Measurements from ENCODE around the gene PALLD. TPM values are rescaled to one million over a fixed set of nuclear protein-coding genes. Genes with fewer than 3 reads are reported as not detected.

Gene PALLD
- total RNA-seq, 1 experiment from 2014 or later, result 18.3 TPM

DNA sequence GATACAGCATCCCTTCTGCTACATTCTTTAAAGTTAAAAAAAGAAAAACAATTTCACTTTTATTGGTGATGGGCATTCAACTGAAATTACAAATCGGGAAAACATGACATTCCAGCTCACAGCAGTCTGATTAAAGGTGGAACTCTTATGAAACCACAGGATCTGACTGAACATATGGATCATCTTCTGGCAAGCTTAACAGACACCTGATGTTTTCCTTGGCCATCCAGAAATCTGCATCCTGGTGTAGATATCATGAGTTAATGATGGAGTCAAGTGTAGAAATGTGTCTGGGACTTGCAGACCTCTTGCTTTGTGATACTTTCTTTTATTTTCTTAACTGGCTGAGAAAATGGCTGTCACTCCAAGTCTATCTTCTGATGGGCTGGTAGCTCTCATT is 345.3 kb downstream of the PALLD start:
- H3K23ac ChIP-seq (ENCODE audit: insufficient read length, low read depth, low read length), result no peak overlapping the region
- no peak overlapping the region for H4K5ac ChIP-seq (ENCODE audit: insufficient read length, low read depth, low read length)
- no peaks in the 10 kb centered on the region for H3K9me3 ChIP-seq (ENCODE audit: control insufficient read depth, low read depth, low read length)
- no peak overlapping the region for H2AK5ac ChIP-seq (ENCODE audit: insufficient read length, low read length)
- no peak overlapping the region for H3K18ac ChIP-seq (ENCODE audit: insufficient read length, low read depth, low read length)
- H4K8ac ChIP-seq (replicated peaks; ENCODE audit: insufficient read length, low read depth, low read length), result no peak overlapping the region
- Mint-ChIP-seq H3K36me3 (ENCODE audit: insufficient read depth in 1 of 3, low read depth in 3 of 3) (peaks cover 0 to 3% (median 0%) of the 10 kb centered on the region in 3 experiments; a peak in 4 of 7 replicates), H3K27ac (peak overlapping the region in 1 of 3 experiments; percentile 44; a peak in 1 of 7 replicates), H3K4me1 (peaks cover 69 to 80% of the 10 kb centered on the region in 2 experiments), H3K27me3 (ENCODE audit: low read depth) (no peaks in the 10 kb centered on the region; the same call in 1 of the 2 replicates), H3K9me3 (no peaks in the 10 kb centered on the region; a peak in 1 of 5 replicates), H3K4me3 (no peak overlapping the region)
- no peak overlapping the region for H3K9ac ChIP-seq (ENCODE audit: extremely low read depth, insufficient read length, low read length)
- no peak for TF ChIP-seq CTCF (conservative IDR thresholded peaks at IDR 0.05)
- H3K79me1 ChIP-seq (ENCODE audit: insufficient read depth, low read depth, low read length, poor library complexity, severe bottlenecking), result no peaks in the 10 kb centered on the region
- no peak overlapping the region for H2BK12ac ChIP-seq (ENCODE audit: insufficient read length, low read depth, low read length)
- H4K91ac ChIP-seq (ENCODE audit: insufficient read length, low read depth, low read length), result no peak overlapping the region
- H2BK5ac ChIP-seq (ENCODE audit: insufficient read length, low read length), result no peak overlapping the region
- no peaks in the 10 kb centered on the region for H4K20me1 ChIP-seq (ENCODE audit: control insufficient read depth, insufficient read depth, insufficient read length)
- no peak overlapping the region for H2BK120ac ChIP-seq (ENCODE audit: low read depth, low read length, poor library complexity, severe bottlenecking)
- no peak overlapping the region for H3K56ac ChIP-seq (ENCODE audit: insufficient read length, low read depth, low read length)
- no peak overlapping the region for H3K27ac ChIP-seq (ENCODE audit: insufficient read length, low read depth, low read length)
- no peaks in the 10 kb centered on the region for H3K27me3 ChIP-seq (ENCODE audit: insufficient read depth, low read length)
- no peak overlapping the region for H2BK15ac ChIP-seq (ENCODE audit: low read depth, low read length)
- H3K79me2 ChIP-seq (ENCODE audit: insufficient read depth, low read length), result no peaks in the 10 kb centered on the region
- WGBS (ENCODE audit: extremely low coverage, insufficient read length, low lambda C conversion rate), result no CpG with 5 or more reads among the region's 1 CpG
- H2BK20ac ChIP-seq (ENCODE audit: low read depth, low read length, poor library complexity, severe bottlenecking), result no peak overlapping the region
- no peak overlapping the region for H3K4ac ChIP-seq (ENCODE audit: low read depth, low read length)
- H3K4me2 ChIP-seq (ENCODE audit: insufficient read depth, insufficient read length, low read length), result no peak overlapping the region
- H3T11ph ChIP-seq (ENCODE audit: low read length), result no peak overlapping the region
- H3K23me2 ChIP-seq (ENCODE audit: insufficient read length, low read depth, low read length, poor library complexity, severe bottlenecking), result no peaks in the 10 kb centered on the region
- H2AFZ ChIP-seq (ENCODE audit: low read length), result no peak overlapping the region
- DNase-seq, result no peak
- peaks cover 11% of the 10 kb centered on the region for H3K4me1 ChIP-seq (ENCODE audit: insufficient read depth, low read length)
- no peak overlapping the region for H3K14ac ChIP-seq (ENCODE audit: insufficient read depth, low read length)

Data from H9 (cell line).